HG03565 (cell line): ENCODE data around the gene JTB.

Source experiments
- ATAC-seq: cut with Tn5 transposase; IDR thresholded peaks from one replicate; pipeline ENCODE4 v1.9.1; 2021; ENCODE audit warnings: mild to moderate bottlenecking, moderate library complexity; ENCODE audit not compliant: unreplicated experiment

Gene JTB

GRCh38 chr1:153956997-153957715 is 20.3 kb downstream of the JTB start:
- ATAC-seq, result no peak

DNA sequence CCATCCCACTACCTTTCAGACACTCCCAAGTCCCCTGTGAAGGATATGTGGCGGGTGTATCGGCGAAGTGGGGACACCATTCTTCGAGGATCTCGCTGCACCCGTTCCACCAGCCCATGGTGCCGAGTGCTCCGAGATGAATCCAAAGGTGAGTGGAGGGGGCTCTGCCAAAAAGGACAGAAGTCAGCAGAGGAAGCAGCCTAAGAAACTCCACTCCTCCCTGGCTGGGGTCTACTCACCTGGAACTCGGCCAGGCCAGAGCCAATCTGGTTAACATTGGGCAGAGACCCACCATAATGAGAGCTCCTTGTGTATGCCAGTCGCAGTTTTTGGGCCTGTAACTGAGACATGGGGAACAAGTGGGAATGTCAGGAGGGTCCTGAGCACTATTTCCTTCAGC is 22.6 kb downstream of the JTB start:
- no peak for ATAC-seq

DNA sequence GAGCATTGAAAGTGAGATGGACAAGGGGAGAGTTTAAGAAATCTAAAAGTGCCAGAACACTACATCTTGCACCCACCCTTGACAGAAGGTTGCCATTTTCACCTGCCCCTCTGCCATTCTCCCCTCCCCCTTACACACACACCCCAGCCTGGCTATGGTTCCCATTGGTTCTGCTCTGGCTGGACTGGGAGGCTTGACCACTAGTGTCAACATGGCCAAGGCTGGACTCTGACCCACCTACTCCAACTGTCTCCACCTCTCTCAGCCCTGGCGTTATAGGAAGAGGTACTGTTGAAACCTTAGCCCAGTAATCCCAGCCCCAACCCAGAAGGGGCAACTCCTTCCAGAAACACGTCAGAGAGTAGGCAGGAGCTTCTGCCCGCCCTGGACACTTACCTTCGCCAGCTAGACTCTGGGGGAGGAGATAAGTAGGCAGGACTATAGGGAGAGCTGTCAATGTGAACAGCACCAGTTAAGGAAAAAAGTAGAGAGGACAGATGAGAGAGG is 23.6 kb downstream of the JTB start:
- ATAC-seq, result no peak

DNA sequence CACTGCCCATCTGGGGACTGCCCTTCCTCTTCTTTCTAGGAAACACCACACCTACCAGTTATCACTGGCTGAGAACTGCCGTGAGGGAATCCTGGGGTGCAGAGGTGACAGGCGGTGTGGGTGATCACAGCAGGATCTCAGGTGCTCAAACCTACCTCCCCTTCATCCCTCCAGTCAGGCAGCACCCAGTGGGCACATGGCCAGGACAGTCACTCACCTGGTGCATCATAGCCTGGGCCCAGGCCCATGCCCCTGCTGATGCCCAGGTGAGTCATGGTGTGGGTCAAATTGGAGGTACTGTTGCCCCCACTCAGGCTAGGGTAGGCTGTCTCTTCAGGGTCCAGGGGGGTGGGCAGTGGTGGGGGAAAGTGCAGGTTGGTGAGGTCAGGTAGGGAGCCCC is 25.7 kb downstream of the JTB start:
- no peak for ATAC-seq

GRCh38 chr1:153951183-153951582 is 26.3 kb downstream of the JTB start:
- no peak for ATAC-seq

GRCh38 chr1:153946622-153947241 is 30.7 kb downstream of the JTB start, which contains the start of gene DENND4B:
Gene DENND4B (minus strand): TSS chr1:153946718. CDS start chr1:153944374, 2,344 bp downstream.
- peak; percentile 47 for ATAC-seq

- ATAC-seq, result peak; percentile 55
Observed at GRCh38 chr1:153945795-153946621, 31.5 kb downstream of the JTB start.

GRCh38 chr1:153945131-153945794 is 32.2 kb downstream of the JTB start:
- ATAC-seq, result no peak

DNA sequence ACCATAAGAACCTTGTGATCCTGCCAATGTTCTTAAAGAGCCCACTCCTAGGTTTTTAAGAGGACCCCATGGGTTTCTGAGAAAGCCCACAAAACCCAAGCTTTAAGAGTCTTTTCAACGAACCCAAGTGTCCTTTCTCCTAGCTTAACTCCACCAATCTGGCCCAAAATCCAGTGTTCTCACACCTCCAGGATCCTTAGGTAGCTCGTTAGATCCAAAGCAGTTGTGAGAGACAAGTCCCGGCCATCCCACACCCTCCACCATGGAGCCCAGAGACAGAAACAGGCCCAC is 32.7 kb downstream of the JTB start:
- no peak for ATAC-seq

GRCh38 chr1:153944005-153944826 is 33.3 kb downstream of the JTB start:
- ATAC-seq, result no peak

DNA sequence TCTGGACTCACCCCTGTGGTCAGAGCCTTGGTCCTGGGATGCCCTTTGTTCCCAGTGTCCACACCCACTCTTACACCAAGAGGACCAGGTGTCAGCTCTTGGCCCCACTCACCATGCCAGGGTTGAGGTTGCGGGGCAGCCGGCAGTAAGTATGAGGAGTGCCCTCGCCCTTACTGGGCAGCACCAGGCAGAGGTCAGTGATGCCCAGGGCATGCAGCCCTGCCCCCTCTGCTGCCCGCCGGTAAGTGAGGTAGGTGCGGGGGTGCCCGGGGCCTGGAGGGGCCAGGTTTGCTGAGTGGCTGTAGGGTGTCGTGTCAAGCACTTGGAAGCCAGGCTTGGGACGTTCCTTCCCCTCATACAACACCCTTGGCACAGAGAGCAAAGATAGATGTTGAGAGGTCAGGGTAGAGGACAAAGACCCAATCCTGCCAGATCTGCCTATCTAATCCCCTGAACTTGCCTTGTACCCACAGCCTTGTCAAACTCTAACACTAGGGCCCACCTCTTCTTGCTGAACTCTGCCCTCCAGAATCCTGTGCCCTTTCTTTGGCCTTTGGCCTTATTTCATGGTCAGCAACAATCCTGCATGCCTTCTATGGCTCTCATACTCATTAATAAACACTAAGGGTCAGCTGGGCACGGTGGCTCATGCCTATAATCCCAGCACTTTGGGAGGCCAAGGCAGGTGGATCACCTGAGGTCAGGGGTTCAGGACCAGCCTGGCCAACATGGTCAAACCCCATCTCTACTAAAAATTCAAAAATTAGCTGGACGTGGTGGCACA is 34.5 kb downstream of the JTB start:
- ATAC-seq, result no peak

DNA sequence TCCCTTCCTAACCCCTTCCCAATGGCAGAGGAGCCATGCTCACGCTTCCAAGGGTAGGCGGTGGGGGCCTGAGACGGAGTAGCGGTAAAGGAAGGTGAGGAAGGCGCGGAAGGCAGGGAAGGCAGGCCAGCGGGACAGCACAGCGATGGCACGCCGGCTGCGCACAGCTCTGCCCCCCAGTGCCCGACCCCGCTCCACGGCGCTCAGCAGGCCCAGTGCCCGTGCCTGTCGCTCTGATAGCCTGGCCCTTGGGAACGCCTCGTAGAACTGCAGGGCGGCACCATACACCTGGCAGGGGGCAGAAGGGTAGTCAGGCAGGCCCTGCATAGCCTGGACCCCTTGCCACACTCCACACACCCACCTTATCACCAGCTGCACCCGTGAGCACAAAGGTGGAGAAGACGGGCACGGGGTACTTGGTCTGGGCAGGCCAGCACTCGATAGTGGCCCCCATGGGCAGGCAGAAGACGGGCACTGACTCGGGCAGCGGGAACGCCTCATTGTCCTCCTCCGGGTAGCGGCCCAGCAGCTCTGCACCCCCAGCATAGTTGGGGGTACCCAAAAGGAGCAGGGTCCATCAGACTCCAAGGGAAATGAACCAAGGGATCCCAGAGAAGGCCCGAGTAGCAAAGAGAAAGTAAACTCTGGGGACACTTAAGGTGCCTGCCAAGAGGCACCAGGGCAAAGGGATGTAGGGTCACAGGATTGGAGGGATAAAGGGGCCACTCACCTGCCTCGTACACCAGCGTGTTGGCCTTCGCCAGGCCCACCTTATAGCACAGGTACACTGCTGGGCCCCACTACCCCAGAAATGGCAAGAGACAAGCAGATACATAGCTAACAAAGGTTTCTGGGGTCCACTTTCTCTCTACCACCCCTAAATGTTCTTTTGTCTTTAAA is 35.4 kb downstream of the JTB start:
- ATAC-seq, result no peak

- no peak for ATAC-seq
Observed at GRCh38 chr1:153940756-153941155, 36.7 kb downstream of the JTB start.

DNA sequence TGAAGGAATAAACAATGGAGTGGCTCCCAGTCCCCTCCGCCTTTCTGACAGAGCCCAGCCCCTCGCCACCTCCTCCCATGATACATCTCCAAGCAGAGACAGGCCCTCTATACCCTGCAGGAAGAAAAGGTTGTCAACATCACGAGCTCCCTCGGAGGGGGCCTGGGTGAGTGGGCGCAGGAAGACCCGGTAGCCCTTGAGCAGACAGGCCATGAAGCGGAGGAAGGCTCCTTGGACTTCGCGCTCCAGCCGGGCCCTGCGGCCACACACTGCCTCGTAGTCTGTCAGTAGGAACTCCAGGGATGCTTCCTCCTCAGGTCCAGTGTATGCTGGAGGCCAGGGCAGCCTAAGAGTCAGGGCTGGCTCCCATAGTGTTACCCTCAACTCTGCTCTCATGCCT is 38.0 kb downstream of the JTB start:
- ATAC-seq, result no peak

- ATAC-seq, result no peak
Observed at GRCh38 chr1:153938996-153939395, 38.5 kb downstream of the JTB start.

DNA sequence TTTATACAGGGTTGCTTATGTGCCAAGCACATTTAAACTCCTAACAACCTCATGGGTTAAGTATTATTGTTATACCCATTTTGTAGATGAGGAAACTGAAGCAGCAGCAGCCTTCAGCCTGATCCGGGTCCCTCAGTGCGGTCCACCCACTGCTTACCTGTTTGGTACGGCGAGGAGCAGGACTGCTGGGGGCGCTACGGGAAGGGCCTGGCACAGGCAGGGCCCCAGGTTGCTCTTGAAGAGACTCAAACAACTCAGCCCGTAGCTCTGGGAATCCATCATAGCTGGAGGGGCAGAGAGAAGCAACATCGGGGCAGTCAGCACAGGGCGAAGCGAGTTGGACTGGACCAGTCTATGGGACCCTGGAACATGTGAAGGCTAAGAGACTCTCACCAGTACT is 40.1 kb downstream of the JTB start:
- no peak for ATAC-seq

GRCh38 chr1:153936011-153936802 is 41.3 kb downstream of the JTB start:
- no peak for ATAC-seq

DNA sequence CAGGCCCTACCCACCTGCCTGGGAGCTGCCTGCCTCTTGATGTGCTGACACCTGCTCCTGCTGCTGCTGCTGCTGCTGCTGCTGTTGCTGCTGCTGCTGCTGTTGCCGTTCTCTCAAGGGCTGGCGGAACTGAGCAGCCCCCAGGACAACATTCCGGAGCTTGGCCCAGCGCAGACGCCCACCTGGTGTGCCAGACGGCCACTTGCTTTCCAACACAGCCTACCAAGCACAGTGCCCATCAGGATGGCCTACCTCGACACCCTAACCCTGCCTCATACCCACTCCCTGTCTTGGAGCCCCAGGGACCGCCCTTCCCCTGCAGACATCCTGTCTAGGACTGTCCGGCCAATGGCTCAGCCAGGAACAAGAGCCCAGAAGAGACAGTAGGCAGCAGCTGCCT is 42.7 kb downstream of the JTB start:
- no peak for ATAC-seq
